Measurements from ENCODE around the gene LSP1. TPM values are rescaled to one million over a fixed set of nuclear protein-coding genes. Genes with fewer than 3 reads are reported as not detected.

LSP1 gene
- total RNA-seq, 1 experiment from 2014 or later = 0.90 TPM

- ChIA-PET CTCF (interaction anchor here (0.7 kb wide), 1 partner anchor 116 kb away, joined by 4 read pairs; no protein-coding TSS in a partner anchor), POLR2A (no interaction called here)
- no peaks in the 10 kb centered on the region for H3K9me3 ChIP-seq (ENCODE audit: control insufficient read depth, insufficient read depth, low read depth, low read length)
- no TSS peak for BruUV-seq (replicated peaks)
- peaks cover 22% of the 10 kb centered on the region for H3K4me1 ChIP-seq (ENCODE audit: control insufficient read depth, insufficient read depth, low read length)
- no peak for ATAC-seq
- no peak overlapping the region for H3K27ac ChIP-seq (ENCODE audit: low read length)
- intact Hi-C loops (cut with micrococcal nuclease; ENCODE audit: unreplicated experiment) (no loop called here), in situ Hi-C loops (cut with HindIII; ENCODE audit: low pct_unique_long_range_greater_than_20kb, low sequenced_read_pairs) (no loop called here)
- no peaks in the 10 kb centered on the region; the same call in 1 of the 2 replicates for H3K27me3 ChIP-seq (ENCODE audit: control insufficient read depth, insufficient read depth, low read length)
- H3K4me3 ChIP-seq (ENCODE audit: low read depth in 2 of 2, low read length in 2 of 2) = no peak overlapping the region
- TF ChIP-seq POLR2AphosphoS5 (IDR thresholded peaks at IDR 0.05; ENCODE audit: low read depth, low read length) (no peak), TCF7L2 (IDR thresholded peaks at IDR 0.05; ENCODE audit: low read depth, low read length) (no peak), CTCF (IDR thresholded peaks at IDR 0.05) (no peak), REST (IDR thresholded peaks at IDR 0.05; ENCODE audit: insufficient read depth in 1 of 2, low read depth in 2 of 2, low read length in 1 of 2) (no peak), SIN3A (IDR thresholded peaks at IDR 0.05; ENCODE audit: borderline replicate concordance, insufficient read depth, low read depth, low read length) (no peak)
- H3K36me3 ChIP-seq (ENCODE audit: control insufficient read depth, insufficient read depth, low read length) = no peaks in the 10 kb centered on the region
- DNase-seq (ENCODE audit: low read depth, low spot score) = no peak
Observed at GRCh38 chr11:1861435-1862411, 8.8 kb downstream of the LSP1 start.

- no TSS peak for BruUV-seq (replicated peaks)
- H3K4me3 ChIP-seq (ENCODE audit: low read depth in 2 of 2, low read length in 2 of 2) = no peak overlapping the region
- H3K27me3 ChIP-seq (ENCODE audit: control insufficient read depth, insufficient read depth, low read length) = no peaks in the 10 kb centered on the region; the same call in 1 of the 2 replicates
- H3K27ac ChIP-seq (ENCODE audit: low read length) = peak overlapping the region; percentile 80
- in situ Hi-C loops (cut with HindIII; ENCODE audit: low pct_unique_long_range_greater_than_20kb, low sequenced_read_pairs) = no loop called here
- no peaks in the 10 kb centered on the region for H3K36me3 ChIP-seq (ENCODE audit: control insufficient read depth, insufficient read depth, low read length)
- no peak for TF ChIP-seq SIN3A (IDR thresholded peaks at IDR 0.05; ENCODE audit: borderline replicate concordance, insufficient read depth, low read depth, low read length)
- peaks cover 22% of the 10 kb centered on the region for H3K4me1 ChIP-seq (ENCODE audit: control insufficient read depth, insufficient read depth, low read length)
- H3K9me3 ChIP-seq (ENCODE audit: control insufficient read depth, insufficient read depth, low read depth, low read length) = no peaks in the 10 kb centered on the region
- intact Hi-C loops (cut with micrococcal nuclease; ENCODE audit: unreplicated experiment) = no loop called here
- ChIA-PET CTCF (interaction anchor here (0.7 kb wide), 1 partner anchor 115 kb away, joined by 4 read pairs; no protein-coding TSS in a partner anchor), POLR2A (no interaction called here)
- DNase-seq (ENCODE audit: low read depth, low spot score) (no peak), ATAC-seq (peak; percentile 3; the same call in 1 of the 2 replicates)
Observed at GRCh38 chr11:1862588-1863351, 9.9 kb downstream of the LSP1 start.

Measured in Panc1 (cell line).